ENCODE measurements around the gene NFKBIL1. TPM values are rescaled to one million over a fixed set of nuclear protein-coding genes. Genes with fewer than 3 reads are reported as not detected.

The NFKBIL1 gene
- polyA plus RNA-seq, 3 donors, result 22.1 to 30.3 (median 26.5) TPM

DNA sequence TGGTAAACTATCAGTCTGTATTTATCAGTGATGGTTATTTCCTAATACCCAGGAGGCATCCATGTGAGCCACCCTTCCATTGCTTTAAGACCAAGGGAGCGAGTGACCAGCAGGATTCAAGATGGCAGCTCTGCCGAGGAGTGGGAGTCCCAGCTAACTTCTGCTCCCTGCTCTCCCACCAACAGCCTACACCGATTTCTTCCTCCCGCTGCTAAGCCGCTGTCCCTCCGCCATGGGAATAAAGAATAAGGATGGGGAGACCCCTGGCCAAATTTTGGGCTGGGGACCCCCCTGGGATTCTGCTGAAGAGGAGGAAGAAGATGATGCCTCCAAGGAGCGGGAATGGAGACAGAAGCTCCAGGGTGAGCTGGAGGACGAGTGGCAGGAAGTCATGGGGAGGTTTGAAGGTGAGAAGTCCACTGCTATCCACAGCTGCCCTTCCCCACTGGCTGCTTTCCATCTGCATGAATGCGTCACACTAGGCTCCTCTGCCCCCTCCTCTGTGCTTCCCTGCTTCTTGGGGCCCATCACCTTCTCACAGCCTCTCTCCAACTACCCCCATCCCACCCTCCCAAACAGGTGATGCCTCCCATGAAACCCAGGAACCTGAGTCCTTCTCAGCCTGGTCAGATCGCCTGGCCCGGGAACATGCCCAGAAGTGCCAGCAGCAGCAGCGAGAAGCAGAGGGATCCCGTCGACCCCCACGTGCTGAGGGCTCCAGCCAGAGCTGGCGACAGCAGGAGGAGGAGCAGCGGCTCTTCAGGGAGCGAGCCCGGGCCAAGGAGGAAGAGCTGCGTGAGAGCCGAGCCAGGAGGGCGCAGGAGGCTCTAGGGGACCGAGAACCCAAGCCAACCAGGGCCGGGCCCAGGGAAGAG lies 10.3 kb downstream of the NFKBIL1 start:
- DNase-seq, result no peak

DNA sequence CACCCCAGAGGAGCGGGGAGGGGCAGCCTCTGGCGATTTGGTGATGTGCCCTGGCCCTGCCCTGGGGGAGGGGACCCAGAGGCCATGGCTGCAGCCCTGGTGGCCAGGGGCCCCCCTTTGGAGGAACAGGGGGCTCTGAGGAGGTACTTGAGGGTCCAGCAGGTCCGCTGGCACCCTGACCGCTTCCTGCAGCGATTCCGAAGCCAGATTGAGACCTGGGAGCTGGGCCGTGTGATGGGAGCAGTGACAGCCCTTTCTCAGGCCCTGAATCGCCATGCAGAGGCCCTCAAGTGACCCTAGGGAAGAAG lies 10.9 kb downstream of the NFKBIL1 start:
- DNase-seq, result no peak

DNA sequence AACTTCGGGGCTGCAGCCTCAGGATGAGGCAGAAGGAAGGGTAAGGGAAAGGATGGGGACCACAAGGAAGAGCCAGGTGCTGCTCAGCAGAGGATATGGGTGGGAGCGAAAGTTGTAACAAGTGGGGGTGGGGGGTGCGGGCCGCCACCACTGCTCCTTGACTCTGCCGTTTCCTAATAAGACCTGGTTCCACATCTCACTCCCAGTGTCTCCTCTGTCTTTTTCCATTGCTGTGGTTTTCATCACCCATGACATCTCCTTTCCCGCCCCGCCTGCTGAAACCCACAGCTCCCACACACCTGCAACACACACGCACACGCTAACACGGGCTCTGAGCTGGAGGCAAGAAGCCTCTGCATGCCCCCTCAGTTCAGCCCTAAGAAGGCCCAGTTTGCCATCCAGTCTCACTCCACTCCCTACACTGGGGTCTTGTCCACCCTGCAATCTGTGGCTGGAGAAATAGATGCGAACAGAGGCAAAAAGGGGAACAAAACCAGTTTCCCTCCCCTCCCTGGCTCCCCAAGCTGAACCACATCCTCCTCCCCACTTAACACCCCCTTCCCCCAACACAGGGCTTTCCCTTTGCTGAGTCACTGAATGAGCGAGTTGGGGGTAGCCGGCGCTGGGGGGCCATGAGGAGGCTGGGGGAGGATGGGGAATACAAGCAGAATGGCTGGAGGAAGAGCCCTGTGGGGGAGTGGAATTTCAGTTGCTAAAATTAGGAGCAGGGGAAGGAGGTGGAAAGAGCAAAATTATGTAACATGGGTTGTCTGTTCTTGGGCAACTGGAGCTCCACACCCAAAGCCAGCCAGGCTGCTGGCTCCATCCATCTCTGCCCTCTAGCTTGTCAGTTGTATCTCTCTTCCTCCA lies 11.5 kb downstream of the NFKBIL1 start:
- DNase-seq, result no peak

DNA sequence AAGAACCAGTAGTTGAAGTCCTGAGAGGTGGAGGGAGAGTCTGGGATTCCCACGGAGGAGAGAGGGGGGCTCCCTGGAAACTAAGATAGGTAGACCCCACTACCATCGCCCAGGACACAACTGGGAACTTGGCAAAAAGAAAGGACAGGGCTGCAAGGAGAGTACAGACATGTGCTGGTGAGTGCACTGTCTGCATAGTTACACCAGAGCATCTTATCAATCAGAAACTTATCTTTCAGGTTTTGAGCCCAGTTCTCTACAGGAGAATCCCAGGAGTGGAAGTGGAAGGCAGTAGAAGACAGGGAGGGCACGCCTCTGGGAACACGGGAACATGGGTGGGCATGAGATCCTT lies 12.2 kb downstream of the NFKBIL1 start:
- no peak for DNase-seq

DNA sequence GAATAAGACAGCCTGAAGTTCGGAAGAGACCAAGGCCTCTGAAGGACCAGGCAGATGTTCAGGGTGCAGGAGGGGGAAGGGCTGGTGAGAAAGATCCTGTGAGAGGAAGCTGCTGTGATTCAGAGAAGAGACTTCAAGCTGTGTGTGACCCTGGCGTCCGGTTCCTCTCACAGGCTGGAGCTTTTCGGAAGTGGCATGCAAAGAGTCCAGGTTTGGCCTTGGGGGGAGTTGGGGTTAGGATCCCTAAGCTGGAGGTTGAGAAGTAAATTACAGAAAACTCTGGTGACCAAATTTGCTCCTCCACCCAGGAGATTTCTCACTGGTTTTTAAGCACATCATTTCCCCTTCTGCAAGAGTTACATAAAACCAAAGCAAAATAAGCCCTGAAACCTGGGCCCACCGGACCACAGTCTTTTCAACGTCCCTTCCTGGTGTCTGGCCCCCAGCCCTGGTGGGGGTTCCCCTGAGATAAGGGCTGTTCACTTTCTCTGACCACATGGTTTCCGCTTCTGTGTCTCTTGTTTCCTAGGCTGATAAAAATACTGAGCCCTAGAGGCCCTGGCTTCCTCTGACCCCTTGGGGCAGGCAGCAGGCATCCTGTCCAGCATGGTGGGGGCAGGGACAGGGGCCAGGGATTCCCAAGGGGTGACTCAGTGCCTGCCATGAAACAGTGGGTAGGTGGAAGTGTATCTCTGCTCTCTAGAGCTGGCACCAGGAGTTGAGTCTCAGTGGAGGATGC lies 12.7 kb downstream of the NFKBIL1 start:
- DNase-seq, result no peak

DNA sequence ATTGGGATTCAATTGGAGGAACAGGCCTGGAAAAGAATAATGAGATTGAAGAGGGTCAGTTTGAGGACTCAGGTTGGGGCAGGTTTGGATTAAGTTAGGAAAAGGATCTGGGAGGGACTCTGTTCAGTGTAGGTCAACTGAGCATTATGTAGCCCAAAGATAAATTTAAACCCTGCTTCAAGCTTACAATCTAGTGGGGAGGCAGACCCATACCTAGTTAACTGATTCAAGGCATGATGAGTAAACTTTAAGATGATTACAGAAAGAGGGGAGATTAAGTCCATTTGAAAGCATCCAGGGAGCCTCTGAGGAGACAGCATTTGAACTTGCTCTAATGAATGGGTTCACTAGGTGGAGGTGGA lies 13.3 kb downstream of the NFKBIL1 start:
- DNase-seq, result no peak

DNA sequence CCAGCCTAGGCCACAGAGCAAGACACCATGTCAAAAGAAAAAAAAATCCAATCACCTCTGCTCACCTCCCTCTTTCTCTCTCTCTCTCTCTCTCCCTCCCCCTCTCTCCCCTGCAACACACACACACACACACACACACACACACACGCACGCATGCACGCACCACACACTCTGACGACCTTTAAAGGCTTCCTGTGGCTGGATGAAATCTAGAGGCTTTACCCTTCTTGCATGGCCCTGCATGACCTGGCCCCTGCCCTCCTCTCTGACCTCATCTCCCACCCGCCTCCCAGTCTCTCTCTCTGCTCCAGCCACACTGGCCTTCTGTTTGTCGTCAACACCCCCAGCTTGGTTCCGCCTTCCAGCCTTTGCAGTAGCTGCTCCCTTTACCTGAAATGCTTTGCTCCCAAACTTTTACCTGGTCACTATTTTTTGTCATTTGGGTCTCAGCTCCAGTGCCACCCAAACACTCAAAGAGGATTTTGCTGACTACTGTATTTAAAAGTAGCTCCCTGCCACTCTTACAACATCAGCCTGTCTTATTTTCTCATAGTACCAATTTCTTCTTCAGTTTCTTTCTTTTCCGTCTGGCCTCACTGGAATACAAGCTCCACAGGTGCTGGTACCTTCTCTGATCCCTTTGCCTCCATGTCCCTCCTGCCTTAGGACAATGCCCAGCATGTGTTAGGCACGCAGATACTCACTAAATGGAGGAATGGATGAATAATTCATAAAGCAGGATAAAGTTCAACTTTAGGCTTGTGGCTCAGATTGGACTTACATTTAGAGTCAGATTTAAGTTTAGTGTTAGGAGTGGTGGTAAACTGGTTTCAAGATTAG lies 20.3 kb downstream of the NFKBIL1 start:
- DNase-seq, result no peak

DNA sequence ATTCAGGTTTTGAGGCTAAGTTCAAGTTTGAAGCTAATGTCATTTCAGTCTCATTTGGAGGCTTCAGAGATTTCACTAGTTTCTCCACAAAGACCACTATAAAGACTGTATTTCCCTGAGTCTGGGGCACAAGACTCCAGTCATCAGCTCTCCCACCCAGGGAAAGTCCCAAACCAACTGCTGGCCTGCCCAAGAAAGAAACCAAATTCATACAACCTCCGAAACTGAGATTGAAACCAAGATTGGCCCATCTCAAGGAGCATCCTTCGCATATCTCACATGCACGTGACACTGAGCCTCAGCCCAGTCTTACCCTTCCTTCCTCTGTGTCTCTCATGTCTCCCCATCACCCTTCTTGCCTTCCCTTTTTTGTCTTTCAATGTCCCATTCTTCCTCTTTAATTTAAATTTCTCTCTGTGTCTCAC lies 21.1 kb downstream of the NFKBIL1 start:
- DNase-seq, result no peak

DNA sequence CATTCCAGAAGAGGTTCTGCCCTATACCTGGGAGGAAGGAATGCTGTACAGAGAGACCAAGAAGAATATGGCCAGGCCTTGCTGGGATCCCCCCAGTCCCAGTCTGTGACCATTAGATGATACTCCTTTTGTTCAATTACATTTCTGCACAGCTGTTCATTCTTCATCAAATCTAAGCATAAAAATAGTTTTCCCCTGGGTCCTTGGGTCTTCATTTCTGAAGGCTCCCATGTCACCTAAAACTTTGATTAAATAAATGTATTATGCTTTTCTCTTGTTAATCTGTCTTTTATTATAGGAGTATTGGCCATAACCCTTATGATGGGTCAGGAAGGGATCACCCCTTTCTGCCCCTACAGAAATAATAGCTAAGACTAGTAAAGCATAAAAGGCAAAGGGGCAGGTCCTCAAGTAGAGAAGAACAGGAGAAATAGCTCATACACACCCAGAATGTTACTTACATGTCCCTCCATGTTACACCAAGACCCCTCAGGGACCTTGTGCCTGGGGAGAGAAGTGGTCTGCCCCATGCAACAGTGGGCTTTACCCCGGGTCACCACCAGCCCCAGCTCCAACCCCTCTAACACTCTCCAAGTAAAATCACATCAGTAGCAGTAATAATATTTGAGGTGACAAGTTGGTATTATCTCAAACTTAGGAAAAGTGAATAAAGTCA lies 22.6 kb downstream of the NFKBIL1 start:
- DNase-seq, result no peak

DNA sequence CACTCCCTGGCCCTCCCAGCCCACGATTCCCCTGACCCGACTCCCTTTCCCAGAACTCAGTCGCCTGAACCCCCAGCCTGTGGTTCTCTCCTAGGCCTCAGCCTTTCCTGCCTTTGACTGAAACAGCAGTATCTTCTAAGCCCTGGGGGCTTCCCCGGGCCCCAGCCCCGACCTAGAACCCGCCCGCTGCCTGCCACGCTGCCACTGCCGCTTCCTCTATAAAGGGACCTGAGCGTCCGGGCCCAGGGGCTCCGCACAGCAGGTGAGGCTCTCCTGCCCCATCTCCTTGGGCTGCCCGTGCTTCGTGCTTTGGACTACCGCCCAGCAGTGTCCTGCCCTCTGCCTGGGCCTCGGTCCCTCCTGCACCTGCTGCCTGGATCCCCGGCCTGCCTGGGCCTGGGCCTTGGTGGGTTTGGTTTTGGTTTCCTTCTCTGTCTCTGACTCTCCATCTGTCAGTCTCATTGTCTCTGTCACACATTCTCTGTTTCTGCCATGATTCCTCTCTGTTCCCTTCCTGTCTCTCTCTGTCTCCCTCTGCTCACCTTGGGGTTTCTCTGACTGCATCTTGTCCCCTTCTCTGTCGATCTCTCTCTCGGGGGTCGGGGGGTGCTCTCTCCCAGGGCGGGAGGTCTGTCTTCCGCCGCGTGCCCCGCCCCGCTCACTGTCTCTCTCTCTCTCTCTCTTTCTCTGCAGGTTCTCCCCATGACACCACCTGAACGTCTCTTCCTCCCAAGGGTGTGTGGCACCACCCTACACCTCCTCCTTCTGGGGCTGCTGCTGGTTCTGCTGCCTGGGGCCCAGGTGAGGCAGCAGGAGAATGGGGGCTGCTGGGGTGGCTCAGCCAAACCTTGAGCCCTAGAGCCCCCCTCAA lies 24.9 kb downstream of the NFKBIL1 start, which contains the start of gene LTA:
TSS of gene LTA (plus strand) at position 249 of the 871 bp plus-strand sequence. CDS start at position 703, 454 bp downstream.
- DNase-seq, result no peak

DNA sequence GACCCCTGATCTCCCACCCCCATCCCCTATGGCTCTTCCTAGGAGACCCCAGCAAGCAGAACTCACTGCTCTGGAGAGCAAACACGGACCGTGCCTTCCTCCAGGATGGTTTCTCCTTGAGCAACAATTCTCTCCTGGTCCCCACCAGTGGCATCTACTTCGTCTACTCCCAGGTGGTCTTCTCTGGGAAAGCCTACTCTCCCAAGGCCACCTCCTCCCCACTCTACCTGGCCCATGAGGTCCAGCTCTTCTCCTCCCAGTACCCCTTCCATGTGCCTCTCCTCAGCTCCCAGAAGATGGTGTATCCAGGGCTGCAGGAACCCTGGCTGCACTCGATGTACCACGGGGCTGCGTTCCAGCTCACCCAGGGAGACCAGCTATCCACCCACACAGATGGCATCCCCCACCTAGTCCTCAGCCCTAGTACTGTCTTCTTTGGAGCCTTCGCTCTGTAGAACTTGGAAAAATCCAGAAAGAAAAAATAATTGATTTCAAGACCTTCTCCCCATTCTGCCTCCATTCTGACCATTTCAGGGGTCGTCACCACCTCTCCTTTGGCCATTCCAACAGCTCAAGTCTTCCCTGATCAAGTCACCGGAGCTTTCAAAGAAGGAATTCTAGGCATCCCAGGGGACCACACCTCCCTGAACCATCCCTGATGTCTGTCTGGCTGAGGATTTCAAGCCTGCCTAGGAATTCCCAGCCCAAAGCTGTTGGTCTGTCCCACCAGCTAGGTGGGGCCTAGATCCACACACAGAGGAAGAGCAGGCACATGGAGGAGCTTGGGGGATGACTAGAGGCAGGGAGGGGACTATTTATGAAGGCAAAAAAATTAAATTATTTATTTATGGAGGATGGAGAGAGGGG lies 26.1 kb downstream of the NFKBIL1 start:
- DNase-seq, result no peak

DNA sequence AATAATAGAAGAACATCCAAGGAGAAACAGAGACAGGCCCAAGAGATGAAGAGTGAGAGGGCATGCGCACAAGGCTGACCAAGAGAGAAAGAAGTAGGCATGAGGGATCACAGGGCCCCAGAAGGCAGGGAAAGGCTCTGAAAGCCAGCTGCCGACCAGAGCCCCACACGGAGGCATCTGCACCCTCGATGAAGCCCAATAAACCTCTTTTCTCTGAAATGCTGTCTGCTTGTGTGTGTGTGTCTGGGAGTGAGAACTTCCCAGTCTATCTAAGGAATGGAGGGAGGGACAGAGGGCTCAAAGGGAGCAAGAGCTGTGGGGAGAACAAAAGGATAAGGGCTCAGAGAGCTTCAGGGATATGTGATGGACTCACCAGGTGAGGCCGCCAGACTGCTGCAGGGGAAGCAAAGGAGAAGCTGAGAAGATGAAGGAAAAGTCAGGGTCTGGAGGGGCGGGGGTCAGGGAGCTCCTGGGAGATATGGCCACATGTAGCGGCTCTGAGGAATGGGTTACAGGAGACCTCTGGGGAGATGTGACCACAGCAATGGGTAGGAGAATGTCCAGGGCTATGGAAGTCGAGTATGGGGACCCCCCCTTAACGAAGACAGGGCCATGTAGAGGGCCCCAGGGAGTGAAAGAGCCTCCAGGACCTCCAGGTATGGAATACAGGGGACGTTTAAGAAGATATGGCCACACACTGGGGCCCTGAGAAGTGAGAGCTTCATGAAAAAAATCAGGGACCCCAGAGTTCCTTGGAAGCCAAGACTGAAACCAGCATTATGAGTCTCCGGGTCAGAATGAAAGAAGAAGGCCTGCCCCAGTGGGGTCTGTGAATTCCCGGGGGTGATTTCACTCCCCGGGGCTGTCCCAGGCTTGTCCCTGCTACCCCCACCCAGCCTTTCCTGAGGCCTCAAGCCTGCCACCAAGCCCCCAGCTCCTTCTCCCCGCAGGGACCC lies 27.0 kb downstream of the NFKBIL1 start:
- no peak for DNase-seq

DNA sequence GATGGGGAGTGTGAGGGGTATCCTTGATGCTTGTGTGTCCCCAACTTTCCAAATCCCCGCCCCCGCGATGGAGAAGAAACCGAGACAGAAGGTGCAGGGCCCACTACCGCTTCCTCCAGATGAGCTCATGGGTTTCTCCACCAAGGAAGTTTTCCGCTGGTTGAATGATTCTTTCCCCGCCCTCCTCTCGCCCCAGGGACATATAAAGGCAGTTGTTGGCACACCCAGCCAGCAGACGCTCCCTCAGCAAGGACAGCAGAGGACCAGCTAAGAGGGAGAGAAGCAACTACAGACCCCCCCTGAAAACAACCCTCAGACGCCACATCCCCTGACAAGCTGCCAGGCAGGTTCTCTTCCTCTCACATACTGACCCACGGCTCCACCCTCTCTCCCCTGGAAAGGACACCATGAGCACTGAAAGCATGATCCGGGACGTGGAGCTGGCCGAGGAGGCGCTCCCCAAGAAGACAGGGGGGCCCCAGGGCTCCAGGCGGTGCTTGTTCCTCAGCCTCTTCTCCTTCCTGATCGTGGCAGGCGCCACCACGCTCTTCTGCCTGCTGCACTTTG lies 28.0 kb downstream of the NFKBIL1 start, which contains the start of gene TNF:
TSS of gene TNF (plus strand) at position 231 of the 567 bp plus-strand sequence. CDS start at position 408, 177 bp downstream.
- DNase-seq, result no peak

DNA sequence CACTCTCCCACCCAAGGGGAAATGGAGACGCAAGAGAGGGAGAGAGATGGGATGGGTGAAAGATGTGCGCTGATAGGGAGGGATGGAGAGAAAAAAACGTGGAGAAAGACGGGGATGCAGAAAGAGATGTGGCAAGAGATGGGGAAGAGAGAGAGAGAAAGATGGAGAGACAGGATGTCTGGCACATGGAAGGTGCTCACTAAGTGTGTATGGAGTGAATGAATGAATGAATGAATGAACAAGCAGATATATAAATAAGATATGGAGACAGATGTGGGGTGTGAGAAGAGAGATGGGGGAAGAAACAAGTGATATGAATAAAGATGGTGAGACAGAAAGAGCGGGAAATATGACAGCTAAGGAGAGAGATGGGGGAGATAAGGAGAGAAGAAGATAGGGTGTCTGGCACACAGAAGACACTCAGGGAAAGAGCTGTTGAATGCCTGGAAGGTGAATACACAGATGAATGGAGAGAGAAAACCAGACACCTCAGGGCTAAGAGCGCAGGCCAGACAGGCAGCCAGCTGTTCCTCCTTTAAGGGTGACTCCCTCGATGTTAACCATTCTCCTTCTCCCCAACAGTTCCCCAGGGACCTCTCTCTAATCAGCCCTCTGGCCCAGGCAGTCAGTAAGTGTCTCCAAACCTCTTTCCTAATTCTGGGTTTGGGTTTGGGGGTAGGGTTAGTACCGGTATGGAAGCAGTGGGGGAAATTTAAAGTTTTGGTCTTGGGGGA lies 28.7 kb downstream of the NFKBIL1 start:
- no peak for DNase-seq

DNA sequence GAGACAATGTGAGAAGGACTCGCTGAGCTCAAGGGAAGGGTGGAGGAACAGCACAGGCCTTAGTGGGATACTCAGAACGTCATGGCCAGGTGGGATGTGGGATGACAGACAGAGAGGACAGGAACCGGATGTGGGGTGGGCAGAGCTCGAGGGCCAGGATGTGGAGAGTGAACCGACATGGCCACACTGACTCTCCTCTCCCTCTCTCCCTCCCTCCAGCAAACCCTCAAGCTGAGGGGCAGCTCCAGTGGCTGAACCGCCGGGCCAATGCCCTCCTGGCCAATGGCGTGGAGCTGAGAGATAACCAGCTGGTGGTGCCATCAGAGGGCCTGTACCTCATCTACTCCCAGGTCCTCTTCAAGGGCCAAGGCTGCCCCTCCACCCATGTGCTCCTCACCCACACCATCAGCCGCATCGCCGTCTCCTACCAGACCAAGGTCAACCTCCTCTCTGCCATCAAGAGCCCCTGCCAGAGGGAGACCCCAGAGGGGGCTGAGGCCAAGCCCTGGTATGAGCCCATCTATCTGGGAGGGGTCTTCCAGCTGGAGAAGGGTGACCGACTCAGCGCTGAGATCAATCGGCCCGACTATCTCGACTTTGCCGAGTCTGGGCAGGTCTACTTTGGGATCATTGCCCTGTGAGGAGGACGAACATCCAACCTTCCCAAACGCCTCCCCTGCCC lies 29.6 kb downstream of the NFKBIL1 start:
- DNase-seq, result no peak

DNA sequence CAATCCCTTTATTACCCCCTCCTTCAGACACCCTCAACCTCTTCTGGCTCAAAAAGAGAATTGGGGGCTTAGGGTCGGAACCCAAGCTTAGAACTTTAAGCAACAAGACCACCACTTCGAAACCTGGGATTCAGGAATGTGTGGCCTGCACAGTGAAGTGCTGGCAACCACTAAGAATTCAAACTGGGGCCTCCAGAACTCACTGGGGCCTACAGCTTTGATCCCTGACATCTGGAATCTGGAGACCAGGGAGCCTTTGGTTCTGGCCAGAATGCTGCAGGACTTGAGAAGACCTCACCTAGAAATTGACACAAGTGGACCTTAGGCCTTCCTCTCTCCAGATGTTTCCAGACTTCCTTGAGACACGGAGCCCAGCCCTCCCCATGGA lies 30.2 kb downstream of the NFKBIL1 start:
- no peak for DNase-seq

Data from renal pelvis (tissue), 4 donors.